Liver (tissue), 9 donors: ENCODE measurements around the gene BTBD19. TPM values are rescaled to one million over a fixed set of nuclear protein-coding genes. Genes with fewer than 3 reads are reported as not detected.

Experiments used
- DNase-seq: peaks from one replicate; pipeline ENCODE4 v3.0.0-alpha.2; 2017; ENCODE audit warnings: low spot score
- H3K27ac ChIP-seq, 2 donors: one replicate each; pipeline ENCODE4 v1.7.0; 2013; ENCODE audit warnings: inconsistent platforms in 2 of 2, low read length in 2 of 2, control low read depth in 1 of 2, low read depth in 1 of 2, mild to moderate bottlenecking in 1 of 2
- H3K27me3 ChIP-seq, 4 donors: one replicate each; pipeline versions ENCODE4 v1.6.1 to v1.7.0; 2013; ENCODE audit warnings: low read length in 3 of 4, inconsistent platforms in 1 of 4, mild to moderate bottlenecking in 1 of 4, moderate library complexity in 1 of 4; ENCODE audit not compliant: control insufficient read depth in 4 of 4, insufficient read depth in 4 of 4
- H3K36me3 ChIP-seq, 4 donors: one replicate each; pipeline versions ENCODE4 v1.6.1 to v1.7.0; 2013; ENCODE audit warnings: low read length in 3 of 4, mild to moderate bottlenecking in 3 of 4, low read depth in 1 of 4, moderate library complexity in 1 of 4; ENCODE audit not compliant: control insufficient read depth in 4 of 4, insufficient read depth in 3 of 4
- H3K4me1 ChIP-seq, 4 donors: one replicate each; pipeline versions ENCODE4 v1.6.1 to v1.7.0; 2013; ENCODE audit warnings: low read length in 3 of 4, mild to moderate bottlenecking in 3 of 4, moderate library complexity in 1 of 4; ENCODE audit not compliant: control insufficient read depth in 4 of 4, insufficient read depth in 4 of 4
- H3K4me3 ChIP-seq, 3 donors: one replicate each; pipeline versions ENCODE4 v1.6.1 to v1.7.0; 2013; ENCODE audit warnings: low read length in 3 of 3, control low read depth in 1 of 3, low read depth in 1 of 3, mild to moderate bottlenecking in 1 of 3
- H3K9ac ChIP-seq, 2 donors: one replicate each; pipeline ENCODE4 v1.7.0; 2013; ENCODE audit warnings: low read length in 2 of 2, mild to moderate bottlenecking in 2 of 2, moderate library complexity in 2 of 2, control low read depth in 1 of 2, low read depth in 1 of 2
- H3K9me3 ChIP-seq, 4 donors: one replicate each; pipeline versions ENCODE4 v1.6.1 to v1.7.0; 2013; ENCODE audit warnings: low read length in 3 of 4; ENCODE audit not compliant: control insufficient read depth in 4 of 4
- ATF3 ChIP-seq: IDR thresholded peaks from 2 replicates; pipeline ENCODE4 v1.6.1; 2016; ENCODE audit warnings: antibody characterized with exemption
- CTCF ChIP-seq: fragments of 150-350 bp; IDR thresholded peaks from 2 replicates; pipeline ENCODE4 v1.5.1; 2017; ENCODE audit warnings: improper control_type of control experiment, low read depth, low read length; ENCODE audit not compliant: missing input control
- EGR1 ChIP-seq, 2 donors: IDR thresholded peaks; 2 replicates each; pipeline ENCODE4 v1.6.1; 2016 to 2018; ENCODE audit warnings: antibody characterized with exemption in 2 of 2, low read depth in 2 of 2
- FOXA1 ChIP-seq: IDR thresholded peaks from 2 replicates; pipeline ENCODE4 v1.6.1; 2016; ENCODE audit warnings: antibody characterized with exemption
- FOXA2 ChIP-seq: IDR thresholded peaks from 2 replicates; pipeline ENCODE4 v1.6.1; 2016; ENCODE audit warnings: antibody characterized with exemption
- GABPA ChIP-seq, 2 donors: IDR thresholded peaks in 1 of 2; conservative IDR thresholded peaks in 1 of 2; 2 replicates each; pipeline ENCODE4 v1.6.1; 2016; ENCODE audit warnings: antibody characterized with exemption in 2 of 2, mild to moderate bottlenecking in 1 of 2, moderate library complexity in 1 of 2
- HNF4A ChIP-seq, 2 donors: conservative IDR thresholded peaks; 2 replicates each; pipeline ENCODE4 v1.6.1; 2016; ENCODE audit warnings: antibody characterized with exemption in 2 of 2, mild to moderate bottlenecking in 2 of 2
- HNF4G ChIP-seq: IDR thresholded peaks from 2 replicates; pipeline ENCODE4 v1.6.1; 2016; ENCODE audit warnings: antibody characterized with exemption
- JUND ChIP-seq, 2 donors: IDR thresholded peaks; 2 replicates each; pipeline ENCODE4 v1.6.1; 2016; ENCODE audit warnings: antibody characterized with exemption in 2 of 2
- MAX ChIP-seq: IDR thresholded peaks from 2 replicates; pipeline ENCODE4 v1.6.1; 2016; ENCODE audit warnings: antibody characterized with exemption
- NR2F2 ChIP-seq: IDR thresholded peaks from 2 replicates; pipeline ENCODE4 v1.6.1; 2016; ENCODE audit warnings: antibody characterized with exemption
- RAD21 ChIP-seq, 2 donors: IDR thresholded peaks; 2 replicates each; pipeline ENCODE4 v1.6.1; 2016; ENCODE audit warnings: antibody characterized with exemption in 2 of 2, mild to moderate bottlenecking in 2 of 2
- REST ChIP-seq: IDR thresholded peaks from 2 replicates; pipeline ENCODE4 v1.6.1; 2016; ENCODE audit warnings: antibody characterized with exemption, mild to moderate bottlenecking
- RXRA ChIP-seq, 2 donors: IDR thresholded peaks; 2 replicates each; pipeline ENCODE4 v1.6.1; 2017 to 2018; ENCODE audit warnings: antibody characterized with exemption in 2 of 2, mild to moderate bottlenecking in 1 of 2
- TAF1 ChIP-seq: conservative IDR thresholded peaks from 2 replicates; pipeline ENCODE4 v1.6.1; 2016; ENCODE audit warnings: antibody characterized with exemption, mild to moderate bottlenecking
- YY1 ChIP-seq: IDR thresholded peaks from 2 replicates; pipeline ENCODE4 v1.6.1; 2016; ENCODE audit warnings: antibody characterized with exemption, mild to moderate bottlenecking
- ZBTB33 ChIP-seq: IDR thresholded peaks from 2 replicates; pipeline ENCODE4 v1.6.1; 2016; ENCODE audit warnings: antibody characterized with exemption
- WGBS: extraction: QIAGEN DNeasy Blood & Tissue Kit; methylation state at CpG from one replicate; pipeline ENCODE4 v1.1.7; 2013; 5-methylcytosine and 5-hydroxymethylcytosine counted together
- polyA plus RNA-seq, 2 donors: library from polyadenylated mRNA; stranded (reverse) in 1 of 2; unstranded in 1 of 2; fragments of 200-250 nt in 1 of 2; fragments of >200 nt in 1 of 2; fragmentation: Nextera tagmentation in 1 of 2; extraction: Ambion mirVana in 1 of 2; gene quantifications; one replicate each; pipeline versions ENCODE4 v1.2.1 to v1.2.3, GENCODE V29; 2013 to 2015
- total RNA-seq, 2 donors: library from RNA; depleted of rRNA; stranded (reverse); fragments of >200 nt; gene quantifications; one replicate each; pipeline ENCODE4 v1.2.3, GENCODE V29; 2014
- donor health status: healthy.
- donor health status: healthy.
- donor health status: healthy.
- donor health status: healthy.
- donor health status: healthy.

The BTBD19 gene
- total and polyA plus RNA-seq, 4 donors: 1.3 to 3.1 (median 2.6) TPM

GRCh38 chr1:44847845-44848244 lies 39.5 kb downstream of the BTBD19 start:
- H3K4me1 ChIP-seq: peaks cover 0 to 6% (median 4%) of the 10 kb centered on the region in 4 donors
- no peaks in the 10 kb centered on the region for H3K27me3 ChIP-seq
- no peak overlapping the region for H3K27ac ChIP-seq
- no peak overlapping the region for H3K9ac ChIP-seq
- DNase-seq: no peak
- WGBS: 73% methylated on average over 1 of the region's 1 CpG
- H3K4me3 ChIP-seq: no peak overlapping the region
- H3K9me3 ChIP-seq: no peaks in the 10 kb centered on the region
- no peak for TF ChIP-seq MAX
- no peak for TF ChIP-seq TAF1
- TF ChIP-seq FOXA2: no peak
- TF ChIP-seq ATF3: no peak
- no peak for TF ChIP-seq HNF4G
- TF ChIP-seq HNF4A (conservative IDR thresholded peaks at IDR 0.05): no peak
- no peak for TF ChIP-seq CTCF
- no peak for TF ChIP-seq RXRA (IDR thresholded peaks at IDR 0.05)
- no peak for TF ChIP-seq REST
- TF ChIP-seq JUND (IDR thresholded peaks at IDR 0.05): no peak
- no peak for TF ChIP-seq NR2F2
- no peak for TF ChIP-seq YY1
- no peak for TF ChIP-seq ZBTB33
- TF ChIP-seq GABPA (IDR thresholded peaks at IDR 0.05 in 1 of 2, conservative IDR thresholded peaks at IDR 0.05 in 1 of 2): no peak
- no peak for TF ChIP-seq FOXA1
- no peak for TF ChIP-seq EGR1 (IDR thresholded peaks at IDR 0.05; ENCODE audit: low read depth in 2 of 2)
- no peak for TF ChIP-seq RAD21 (IDR thresholded peaks at IDR 0.05)
- peaks cover 0 to 5% (median 2%) of the 10 kb centered on the region in 4 donors for H3K36me3 ChIP-seq
